ENCODE measurements around the gene GJD4. TPM values are rescaled to one million over a fixed set of nuclear protein-coding genes. Genes with fewer than 3 reads are reported as not detected.

GJD4 gene
- total RNA-seq, result not detected
- long read RNA-seq, result 0 reads

GRCh38 chr10:35605191-35605590 lies at the start of gene GJD4:
GJD4 (plus strand) TSS chr10:35605341; CDS start chr10:35605568, 227 bp downstream.
- no peak for DNase-seq (ENCODE audit: low spot score)

- DNase-seq (ENCODE audit: low spot score), result no peak
Measured at GRCh38 chr10:35555962-35556930, 48.9 kb upstream of the GJD4 start.

- no peak for DNase-seq (ENCODE audit: low spot score)
Measured at GRCh38 chr10:35558276-35558675, 46.9 kb upstream of the GJD4 start.

- DNase-seq (ENCODE audit: low spot score), result no peak
Measured at GRCh38 chr10:35559416-35559815, 45.7 kb upstream of the GJD4 start.

- DNase-seq (ENCODE audit: low spot score), result no peak
Measured at GRCh38 chr10:35561715-35562114, 43.4 kb upstream of the GJD4 start.

GRCh38 chr10:35562427-35562826 lies 42.7 kb upstream of the GJD4 start:
- no peak for DNase-seq (ENCODE audit: low spot score)

GRCh38 chr10:35563261-35563891 lies 41.8 kb upstream of the GJD4 start:
- no peak for DNase-seq (ENCODE audit: low spot score)

GRCh38 chr10:35564341-35564968 lies 40.7 kb upstream of the GJD4 start:
- DNase-seq (ENCODE audit: low spot score), result no peak

- DNase-seq (ENCODE audit: low spot score), result no peak
Measured at GRCh38 chr10:35565602-35566081, 39.5 kb upstream of the GJD4 start.

GRCh38 chr10:35567951-35568350 lies 37.2 kb upstream of the GJD4 start:
- no peak for DNase-seq (ENCODE audit: low spot score)

GRCh38 chr10:35568483-35569015 lies 36.6 kb upstream of the GJD4 start:
- no peak for DNase-seq (ENCODE audit: low spot score)

- DNase-seq (ENCODE audit: low spot score), result no peak
Measured at GRCh38 chr10:35569111-35569707, 35.9 kb upstream of the GJD4 start.

- DNase-seq (ENCODE audit: low spot score), result no peak
Measured at GRCh38 chr10:35569836-35570235, 35.3 kb upstream of the GJD4 start.

- no peak for DNase-seq (ENCODE audit: low spot score)
Measured at GRCh38 chr10:35570397-35570796, 34.7 kb upstream of the GJD4 start.

- DNase-seq (ENCODE audit: low spot score), result no peak
Measured at GRCh38 chr10:35572583-35572982, 32.6 kb upstream of the GJD4 start.

GRCh38 chr10:35573796-35574195 lies 31.3 kb upstream of the GJD4 start:
- no peak for DNase-seq (ENCODE audit: low spot score)

GRCh38 chr10:35574924-35575352 lies 30.2 kb upstream of the GJD4 start:
- no peak for DNase-seq (ENCODE audit: low spot score)

- DNase-seq (ENCODE audit: low spot score), result no peak
Measured at GRCh38 chr10:35575640-35576039, 29.5 kb upstream of the GJD4 start.

GRCh38 chr10:35576730-35577129 lies 28.4 kb upstream of the GJD4 start:
- DNase-seq (ENCODE audit: low spot score), result no peak

GRCh38 chr10:35577926-35578617 lies 27.1 kb upstream of the GJD4 start:
- DNase-seq (ENCODE audit: low spot score), result no peak

- DNase-seq (ENCODE audit: low spot score), result no peak
Measured at GRCh38 chr10:35578618-35578956, 26.6 kb upstream of the GJD4 start.

All from mesenteric fat pad (tissue), 1 donor.